Stimulated activated CD4-positive, alpha-beta T cell treated with anti-CD3 and anti-CD28 coated beads, Interleukin-12 subunit alpha, Interleukin-12 subunit beta, amount 100 ng/mL, for 24 hours (primary cell): ENCODE data around the gene GK2.

Experiments
- DNase-seq, 2 experiments: peaks; one replicate each; pipeline ENCODE4 v3.0.0-alpha.2; 2020; ENCODE audit warnings: low read depth in 2 of 2

GK2 gene

DNA sequence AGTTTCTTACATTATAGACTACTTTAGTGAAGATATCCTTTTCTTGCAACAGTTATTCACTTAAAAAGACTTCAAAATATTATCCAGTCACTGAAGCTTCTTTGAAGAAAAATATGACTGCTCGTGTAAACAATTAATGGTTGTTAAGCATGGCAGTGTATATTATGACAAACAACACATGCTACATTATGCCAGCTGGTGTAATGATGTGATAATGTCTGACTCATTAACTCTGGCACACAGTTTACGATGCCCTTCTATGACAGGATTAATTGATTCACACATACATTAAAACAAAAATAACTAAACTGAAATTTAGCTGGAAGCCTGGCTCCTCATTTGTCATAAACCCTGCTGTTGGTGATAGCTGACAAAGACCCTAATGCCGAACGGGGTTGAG, 22.4 kb downstream of the GK2 start:
- no peak for DNase-seq

GRCh38 chr4:79381161-79381560, 26.9 kb downstream of the GK2 start:
- no peak for DNase-seq

DNA sequence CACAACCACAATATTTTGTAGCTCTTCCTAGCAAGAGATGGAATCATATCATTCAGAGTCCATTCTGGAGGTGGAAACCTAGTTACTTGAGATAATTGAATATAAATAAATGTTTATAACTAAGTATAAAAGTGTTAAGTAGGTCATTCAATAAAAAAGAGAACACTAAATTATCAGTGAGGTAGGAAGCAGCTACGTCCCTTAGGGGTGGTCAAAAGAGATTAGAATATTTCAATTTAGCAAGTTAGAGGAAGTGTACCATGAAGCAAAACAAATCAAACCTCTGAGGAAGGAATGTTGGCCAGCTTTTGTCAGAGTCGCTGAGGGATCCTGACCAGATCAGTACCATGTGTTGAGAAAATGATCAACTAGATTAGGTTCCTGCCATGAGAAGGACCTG, 38.0 kb downstream of the GK2 start:
- DNase-seq, result no peak

- no peak for DNase-seq
Measured at GRCh38 chr4:79367096-79367495, 40.9 kb downstream of the GK2 start.

DNA sequence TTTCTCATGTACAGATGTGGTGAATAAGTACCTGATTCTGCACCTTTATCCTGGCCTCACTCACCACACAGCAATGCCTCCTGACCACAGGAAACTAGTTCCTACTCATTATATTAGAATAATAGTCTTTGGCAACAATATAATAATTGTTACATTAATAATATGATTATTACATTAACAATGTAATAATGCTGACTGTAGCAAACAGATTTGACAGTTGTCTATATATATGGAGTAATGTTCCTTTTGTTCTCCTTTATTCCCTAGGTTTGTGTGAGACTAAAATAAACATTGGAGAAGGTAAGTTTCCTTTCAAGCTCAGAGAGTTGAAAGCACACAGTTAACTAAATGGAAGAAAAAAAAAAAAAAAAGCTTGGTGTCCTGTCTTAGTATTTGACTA, 41.6 kb downstream of the GK2 start:
- no peak for DNase-seq

DNA sequence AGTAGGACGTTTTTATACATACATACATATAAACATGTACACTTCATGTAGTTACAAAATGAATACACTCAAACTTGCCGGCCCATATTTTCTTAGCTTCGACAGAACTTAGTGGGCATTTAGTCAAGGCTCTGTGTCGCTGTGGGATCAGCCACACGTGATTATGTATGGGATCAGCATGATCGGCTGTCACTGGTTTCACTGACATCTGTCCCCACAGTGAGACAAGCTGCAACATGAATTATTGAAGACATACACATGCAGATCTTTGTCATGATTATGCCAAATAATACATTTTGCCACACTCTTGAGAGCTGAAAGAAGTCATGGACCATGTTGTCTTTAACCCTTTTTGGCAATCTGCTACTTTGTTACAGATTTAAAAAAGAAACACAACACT, 44.0 kb downstream of the GK2 start:
- DNase-seq, result no peak

DNA sequence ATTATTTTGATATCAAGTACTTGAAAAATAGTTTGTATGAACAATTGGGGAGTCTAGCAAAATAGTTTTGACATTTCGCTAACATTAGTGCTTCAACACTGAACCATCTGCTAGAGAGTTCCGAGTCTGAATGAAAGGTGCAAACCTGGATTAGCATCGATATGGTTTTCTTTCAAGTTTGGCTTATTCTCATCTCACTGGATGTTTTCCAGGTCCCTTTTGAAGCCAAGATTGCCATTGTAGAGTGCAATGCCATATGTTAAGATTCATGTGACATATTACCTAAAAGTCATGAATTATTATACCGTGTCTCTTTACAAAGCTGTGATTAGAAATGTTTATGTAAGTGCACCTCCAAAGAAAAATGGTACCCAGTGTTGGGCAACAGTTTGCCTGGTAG, 45.4 kb downstream of the GK2 start:
- DNase-seq, result no peak

DNA sequence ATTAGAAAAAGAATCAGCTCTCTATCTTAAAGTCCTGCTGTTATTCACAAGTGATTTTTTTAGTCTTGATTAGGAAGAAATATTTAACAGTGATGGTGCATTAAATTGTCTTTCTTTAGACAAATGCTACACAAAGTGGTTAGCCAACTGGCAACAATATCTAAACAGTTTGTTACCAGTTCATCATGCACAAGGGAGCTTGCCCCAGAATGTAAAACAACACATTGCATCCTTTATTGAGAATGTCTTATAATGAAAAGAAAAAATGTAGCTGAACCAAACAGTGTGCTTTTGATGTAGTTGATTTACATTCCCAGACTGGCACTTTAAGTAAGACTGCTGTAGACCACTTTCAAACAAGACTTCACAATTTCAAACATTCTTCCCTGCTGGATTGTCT, 48.0 kb downstream of the GK2 start:
- DNase-seq, result no peak

DNA sequence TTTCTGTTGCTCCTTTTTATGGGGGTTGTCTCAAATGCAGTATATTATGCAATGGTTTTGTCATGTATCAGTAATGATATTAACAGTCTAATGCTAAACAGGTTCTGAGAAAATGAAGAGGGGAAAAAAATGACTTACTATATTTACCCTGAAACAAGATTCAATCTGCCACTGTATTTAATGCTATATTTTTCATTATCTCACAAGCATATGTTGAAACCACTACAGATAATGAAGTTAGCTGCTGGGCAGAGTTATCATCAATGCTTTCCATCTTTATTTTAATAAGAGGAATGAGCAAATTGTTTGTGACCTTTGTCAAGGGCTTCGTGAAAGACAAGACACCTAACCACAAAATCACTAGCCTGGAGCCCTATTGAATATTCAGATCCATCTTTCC, 49.6 kb downstream of the GK2 start:
- DNase-seq, result no peak

- DNase-seq, result no peak
Measured at GRCh38 chr4:79357365-79357764, 50.7 kb downstream of the GK2 start.
